ENCODE results near the gene MYO3B.

The MYO3B gene

GRCh38 chr2:170226216-170226615, 48.3 kb downstream of the MYO3B start:
- in situ Hi-C loops (cut with MboI; ENCODE audit: low pct_unique_long_range_greater_than_20kb, low sequenced_read_pairs): loop anchor here (25.0 kb wide), 1 partner anchor 586 kb away; the partner anchor contains the start of gene GAD1
- no peak for DNase-seq

GRCh38 chr2:170227507-170227947, 49.6 kb downstream of the MYO3B start:
- no peak for DNase-seq
- in situ Hi-C loops (cut with MboI; ENCODE audit: low pct_unique_long_range_greater_than_20kb, low sequenced_read_pairs): loop anchor here (25.0 kb wide), 1 partner anchor 585 kb away; the partner anchor contains the start of gene GAD1

- in situ Hi-C loops (cut with MboI; ENCODE audit: low pct_unique_long_range_greater_than_20kb, low sequenced_read_pairs): loop anchor here (25.0 kb wide), 1 partner anchor 584 kb away; the partner anchor contains the start of gene GAD1
- no peak for DNase-seq
These were observed 50.0 kb downstream of the MYO3B start for GRCh38 chr2:170227951-170228350.

GRCh38 chr2:170228429-170228828, 50.5 kb downstream of the MYO3B start:
- in situ Hi-C loops (cut with MboI; ENCODE audit: low pct_unique_long_range_greater_than_20kb, low sequenced_read_pairs): loop anchor here (25.0 kb wide), 1 partner anchor 584 kb away; the partner anchor contains the start of gene GAD1

GRCh38 chr2:170229125-170229524, 51.2 kb downstream of the MYO3B start:
- in situ Hi-C loops (cut with MboI; ENCODE audit: low pct_unique_long_range_greater_than_20kb, low sequenced_read_pairs): loop anchor here (25.0 kb wide), 1 partner anchor 583 kb away; the partner anchor contains the start of gene GAD1
- DNase-seq: no peak

More at GRCh38 chr2:170228429-170228828, 50.5 kb downstream of the MYO3B start:
- no peak for DNase-seq

GRCh38 chr2:170229744-170230143, 51.8 kb downstream of the MYO3B start:
- DNase-seq: no peak
- in situ Hi-C loops (cut with MboI; ENCODE audit: low pct_unique_long_range_greater_than_20kb, low sequenced_read_pairs): loop anchor here (25.0 kb wide), 1 partner anchor 583 kb away; the partner anchor contains the start of gene GAD1

GRCh38 chr2:170235860-170236679, 58.1 kb downstream of the MYO3B start:
- in situ Hi-C loops (cut with MboI; ENCODE audit: low pct_unique_long_range_greater_than_20kb, low sequenced_read_pairs): loop anchor here (25.0 kb wide), 1 partner anchor 576 kb away; the partner anchor contains the start of gene GAD1

GRCh38 chr2:170236680-170237047, 58.7 kb downstream of the MYO3B start:
- DNase-seq: no peak
- in situ Hi-C loops (cut with MboI; ENCODE audit: low pct_unique_long_range_greater_than_20kb, low sequenced_read_pairs): loop anchor here (25.0 kb wide), 1 partner anchor 576 kb away; the partner anchor contains the start of gene GAD1

More at GRCh38 chr2:170235860-170236679, 58.1 kb downstream of the MYO3B start:
- peak; percentile 71 for DNase-seq

GRCh38 chr2:170237572-170238120, 59.7 kb downstream of the MYO3B start:
- in situ Hi-C loops (cut with MboI; ENCODE audit: low pct_unique_long_range_greater_than_20kb, low sequenced_read_pairs): loop anchor here (25.0 kb wide), 1 partner anchor 575 kb away; the partner anchor contains the start of gene GAD1

GRCh38 chr2:170238776-170239175, 60.8 kb downstream of the MYO3B start:
- in situ Hi-C loops (cut with MboI; ENCODE audit: low pct_unique_long_range_greater_than_20kb, low sequenced_read_pairs): loop anchor here (25.0 kb wide), 1 partner anchor 574 kb away; the partner anchor contains the start of gene GAD1
- no peak for DNase-seq

More at GRCh38 chr2:170237572-170238120, 59.7 kb downstream of the MYO3B start:
- no peak for DNase-seq

- in situ Hi-C loops (cut with MboI; ENCODE audit: low pct_unique_long_range_greater_than_20kb, low sequenced_read_pairs): loop anchor here (25.0 kb wide), 1 partner anchor 572 kb away; the partner anchor contains the start of gene GAD1
- no peak for DNase-seq
These were observed 62.7 kb downstream of the MYO3B start for GRCh38 chr2:170240629-170241028.

- in situ Hi-C loops (cut with MboI; ENCODE audit: low pct_unique_long_range_greater_than_20kb, low sequenced_read_pairs): loop anchor here (25.0 kb wide), 1 partner anchor 571 kb away; the partner anchor contains the start of gene GAD1
- no peak for DNase-seq
These were observed 63.8 kb downstream of the MYO3B start for GRCh38 chr2:170241756-170242155.

GRCh38 chr2:170243118-170243837, 65.3 kb downstream of the MYO3B start:
- in situ Hi-C loops (cut with MboI; ENCODE audit: low pct_unique_long_range_greater_than_20kb, low sequenced_read_pairs): loop anchor here (25.0 kb wide), 1 partner anchor 569 kb away; the partner anchor contains the start of gene GAD1

GRCh38 chr2:170243898-170244297, 66.0 kb downstream of the MYO3B start:
- in situ Hi-C loops (cut with MboI; ENCODE audit: low pct_unique_long_range_greater_than_20kb, low sequenced_read_pairs): loop anchor here (25.0 kb wide), 1 partner anchor 568 kb away; the partner anchor contains the start of gene GAD1
- no peak for DNase-seq

More at GRCh38 chr2:170243118-170243837, 65.3 kb downstream of the MYO3B start:
- no peak for DNase-seq

GRCh38 chr2:170244555-170244954, 66.6 kb downstream of the MYO3B start:
- no peak for DNase-seq
- in situ Hi-C loops (cut with MboI; ENCODE audit: low pct_unique_long_range_greater_than_20kb, low sequenced_read_pairs): loop anchor here (25.0 kb wide), 1 partner anchor 568 kb away; the partner anchor contains the start of gene GAD1

- DNase-seq: no peak
- in situ Hi-C loops (cut with MboI; ENCODE audit: low pct_unique_long_range_greater_than_20kb, low sequenced_read_pairs): loop anchor here (25.0 kb wide), 1 partner anchor 567 kb away; the partner anchor contains the start of gene GAD1
These were observed 67.4 kb downstream of the MYO3B start for GRCh38 chr2:170245312-170245711.

- DNase-seq: no peak
- in situ Hi-C loops (cut with MboI; ENCODE audit: low pct_unique_long_range_greater_than_20kb, low sequenced_read_pairs): loop anchor here (25.0 kb wide), 1 partner anchor 565 kb away; the partner anchor contains the start of gene GAD1
These were observed 69.4 kb downstream of the MYO3B start for GRCh38 chr2:170247333-170247732.

GRCh38 chr2:170247882-170248393, 70.0 kb downstream of the MYO3B start:
- no peak for DNase-seq
- in situ Hi-C loops (cut with MboI; ENCODE audit: low pct_unique_long_range_greater_than_20kb, low sequenced_read_pairs): loop anchor here (25.0 kb wide), 1 partner anchor 564 kb away; the partner anchor contains the start of gene GAD1

Data from KBM-7 (cell line).